Stimulated activated CD4-positive, alpha-beta T cell treated with anti-CD3 and anti-CD28 coated beads, Interleukin-2, amount 100 ng/mL, for 24 hours (primary cell): ENCODE measurements around the gene P3H4.
"Not testable (repeated sequence)": the region's sequence is repeated elsewhere in the genome, so short reads cannot be mapped to it uniquely, and the experiment has no call there.

Experiments used
- DNase-seq, 2 donors: peaks; one replicate each; pipeline ENCODE4 v3.0.0-alpha.2; 2020

The P3H4 gene

DNA sequence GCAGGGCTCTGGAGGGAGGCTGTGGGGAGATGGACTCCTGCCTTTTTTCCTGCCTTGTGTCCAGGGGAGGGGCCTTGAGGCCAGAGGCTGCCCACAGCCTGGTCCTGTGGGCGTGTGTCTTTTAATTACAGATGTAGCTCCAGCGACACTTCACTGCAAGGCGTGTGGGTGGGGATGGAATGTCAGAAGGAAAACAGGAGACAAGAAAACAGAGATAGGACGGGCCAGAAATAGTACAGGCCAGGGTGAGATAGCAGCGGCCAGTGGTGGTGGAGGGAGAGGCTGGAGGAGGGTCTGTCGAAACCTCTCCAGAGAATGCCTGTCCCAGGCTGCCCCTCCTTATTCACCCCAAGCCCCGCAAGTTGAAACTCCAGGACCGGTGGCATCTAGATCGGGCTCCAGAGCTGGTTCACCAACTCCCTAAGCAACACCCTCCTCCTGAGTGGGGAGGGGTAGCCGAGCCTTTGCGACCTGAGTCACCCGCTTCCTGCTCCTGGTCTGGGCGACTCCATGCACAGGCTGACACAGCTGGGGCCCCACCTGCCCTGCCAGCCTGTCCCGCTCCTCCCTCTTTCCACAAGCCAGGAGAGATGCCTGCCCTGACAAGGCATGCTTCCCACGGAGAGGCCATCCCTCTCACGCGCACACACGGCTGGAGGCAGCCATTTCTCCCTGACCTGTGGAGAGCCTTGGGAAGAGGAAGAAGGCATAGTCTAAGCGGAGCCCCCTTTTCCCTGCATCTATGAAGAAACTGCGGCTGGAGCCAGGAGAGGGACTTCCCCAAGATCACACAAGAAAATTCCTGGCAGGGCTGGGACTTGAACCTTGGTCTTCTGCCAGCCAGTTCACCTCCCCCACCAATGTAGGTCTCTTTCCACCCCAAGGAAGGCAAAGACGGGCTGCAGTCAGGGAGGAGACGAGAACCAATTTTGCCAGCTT is 18.6 kb downstream of the P3H4 start:
- no peak for DNase-seq

DNA sequence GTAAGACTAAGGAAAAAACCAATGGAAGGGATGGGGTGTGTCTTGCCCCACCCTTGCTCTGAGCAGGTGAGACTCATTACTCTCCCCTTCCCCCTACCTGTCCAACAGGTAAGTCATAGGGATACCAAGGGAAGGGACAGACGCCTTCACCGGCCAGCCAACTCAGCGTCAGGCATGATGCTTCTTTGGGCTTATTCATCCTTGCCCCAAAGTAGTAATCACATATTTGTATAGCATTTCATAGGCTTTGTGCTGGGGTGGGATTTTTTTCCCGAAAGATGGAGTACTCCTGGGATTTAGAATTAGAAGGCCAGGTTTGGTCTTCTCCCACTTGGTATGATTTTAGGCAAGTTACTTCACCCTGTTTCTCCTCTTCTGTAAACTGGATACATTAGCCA is 24.7 kb downstream of the P3H4 start:
- DNase-seq = no peak

DNA sequence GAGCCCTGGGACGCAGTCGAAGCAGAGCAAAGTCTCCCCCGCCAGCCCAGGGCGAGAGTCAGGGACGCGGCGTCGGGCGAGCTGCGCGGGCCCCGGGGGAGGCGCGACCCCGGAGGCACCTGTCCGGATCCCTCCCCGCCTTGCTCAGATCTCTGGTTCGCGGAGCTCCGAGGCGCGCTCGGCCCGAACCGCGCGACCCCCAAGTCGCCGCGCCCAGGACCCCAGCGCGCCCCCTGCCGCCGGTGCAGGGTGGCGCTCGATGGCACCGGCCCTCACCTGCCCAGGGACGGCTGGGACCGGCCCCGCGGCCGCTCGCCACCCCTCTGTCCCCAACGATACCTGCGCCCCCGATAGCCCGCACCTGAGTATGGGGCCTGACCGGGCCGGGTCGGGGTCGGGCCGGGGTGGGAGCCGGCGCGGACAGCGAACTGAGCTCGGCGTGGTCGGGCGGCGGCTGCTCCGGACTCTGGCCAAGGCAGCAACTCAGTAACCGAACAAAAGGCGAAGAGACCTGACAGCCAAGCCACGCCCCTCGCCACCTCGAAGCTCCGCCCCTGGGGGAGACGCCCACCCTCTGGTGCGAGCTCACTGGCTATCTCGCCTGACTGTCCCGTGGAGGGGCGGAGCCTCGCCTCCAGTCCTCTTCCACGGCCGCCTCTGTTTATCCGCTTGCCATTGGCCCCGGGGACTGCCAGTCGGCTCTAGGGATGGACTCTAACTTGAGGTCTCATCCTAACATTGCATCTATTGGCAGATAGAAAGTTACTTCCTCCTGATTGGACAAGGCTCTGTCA is 25.3 kb downstream of the P3H4 start, which contains the start of gene JUP:
Gene JUP, minus strand, starts transcription at position 485 of the 794 bp plus-strand sequence. CDS start 14,857 bp downstream, outside the sequence.
- DNase-seq = peak; percentile 87 to 93

- no peak for DNase-seq
Measured at GRCh38 chr17:41785859-41786226, 25.9 kb downstream of the P3H4 start.

GRCh38 chr17:41785091-41785858 is 26.5 kb downstream of the P3H4 start:
- DNase-seq = no peak

- no peak for DNase-seq
Measured at GRCh38 chr17:41784207-41784744, 27.5 kb downstream of the P3H4 start.

DNA sequence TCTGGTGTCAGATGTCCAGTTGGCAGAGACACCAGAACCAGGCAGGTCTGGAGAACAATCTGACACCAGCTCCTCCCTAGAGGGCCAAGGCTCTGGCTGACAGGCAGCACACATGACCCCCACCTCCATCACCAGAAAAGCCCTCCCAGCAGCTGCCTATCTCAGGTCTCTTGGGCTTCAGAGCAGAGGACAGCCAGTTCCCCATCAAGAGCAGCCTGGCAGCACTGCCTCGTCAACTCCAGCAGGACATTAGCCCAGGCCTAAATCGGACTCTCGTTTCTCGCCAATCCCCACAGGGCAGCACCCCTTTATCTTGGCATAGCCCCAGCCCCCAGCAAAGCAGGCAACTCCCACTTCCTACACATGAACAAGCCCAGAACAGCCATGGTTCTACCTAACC is 29.6 kb downstream of the P3H4 start:
- no peak for DNase-seq

- DNase-seq = no peak
Measured at GRCh38 chr17:41781404-41782110, 30.2 kb downstream of the P3H4 start.

DNA sequence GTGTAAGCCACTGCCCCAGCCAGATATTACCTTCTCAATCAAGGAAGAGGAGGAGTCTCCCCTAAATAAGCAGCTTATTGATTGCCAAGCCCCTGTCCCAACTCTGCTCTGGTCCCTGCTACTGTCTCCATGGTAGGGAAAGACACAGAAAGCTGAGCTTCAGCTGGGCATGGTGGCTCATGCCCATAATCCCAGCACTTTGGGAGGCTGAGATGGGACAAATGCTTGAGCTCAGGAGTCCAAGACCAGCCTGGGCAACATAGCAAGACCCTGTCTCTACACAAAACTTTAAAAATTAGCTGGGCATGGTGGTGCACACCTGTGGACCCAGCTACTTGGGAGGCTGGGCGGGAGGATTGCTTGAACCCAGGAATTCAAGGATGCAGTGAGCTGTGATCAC is 31.8 kb downstream of the P3H4 start:
- DNase-seq = no peak

- no peak for DNase-seq
Measured at GRCh38 chr17:41777574-41778188, 34.1 kb downstream of the P3H4 start.

DNA sequence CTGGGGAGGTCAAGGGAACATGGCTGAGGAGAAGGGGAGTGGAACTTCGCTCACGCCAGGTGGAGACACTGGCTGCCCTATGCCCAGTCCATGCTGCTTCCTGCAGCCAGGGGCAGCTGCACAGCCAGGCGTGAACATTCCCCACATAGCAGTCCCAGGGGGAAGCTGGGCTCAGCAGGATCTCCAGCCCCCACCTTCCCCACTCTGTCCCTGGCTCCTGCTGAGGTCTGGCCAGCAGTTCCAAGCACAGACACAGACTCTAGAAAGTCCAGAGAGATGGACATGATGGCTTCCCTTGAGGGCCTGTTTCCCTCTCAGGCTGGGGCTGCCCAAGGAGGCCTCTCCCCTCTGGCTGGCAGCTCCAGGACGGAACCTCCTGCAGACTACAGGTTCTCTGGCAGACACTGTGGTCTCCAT is 34.6 kb downstream of the P3H4 start:
- DNase-seq = no peak

GRCh38 chr17:41776262-41776900 is 35.4 kb downstream of the P3H4 start:
- DNase-seq = not testable (repeated sequence)

DNA sequence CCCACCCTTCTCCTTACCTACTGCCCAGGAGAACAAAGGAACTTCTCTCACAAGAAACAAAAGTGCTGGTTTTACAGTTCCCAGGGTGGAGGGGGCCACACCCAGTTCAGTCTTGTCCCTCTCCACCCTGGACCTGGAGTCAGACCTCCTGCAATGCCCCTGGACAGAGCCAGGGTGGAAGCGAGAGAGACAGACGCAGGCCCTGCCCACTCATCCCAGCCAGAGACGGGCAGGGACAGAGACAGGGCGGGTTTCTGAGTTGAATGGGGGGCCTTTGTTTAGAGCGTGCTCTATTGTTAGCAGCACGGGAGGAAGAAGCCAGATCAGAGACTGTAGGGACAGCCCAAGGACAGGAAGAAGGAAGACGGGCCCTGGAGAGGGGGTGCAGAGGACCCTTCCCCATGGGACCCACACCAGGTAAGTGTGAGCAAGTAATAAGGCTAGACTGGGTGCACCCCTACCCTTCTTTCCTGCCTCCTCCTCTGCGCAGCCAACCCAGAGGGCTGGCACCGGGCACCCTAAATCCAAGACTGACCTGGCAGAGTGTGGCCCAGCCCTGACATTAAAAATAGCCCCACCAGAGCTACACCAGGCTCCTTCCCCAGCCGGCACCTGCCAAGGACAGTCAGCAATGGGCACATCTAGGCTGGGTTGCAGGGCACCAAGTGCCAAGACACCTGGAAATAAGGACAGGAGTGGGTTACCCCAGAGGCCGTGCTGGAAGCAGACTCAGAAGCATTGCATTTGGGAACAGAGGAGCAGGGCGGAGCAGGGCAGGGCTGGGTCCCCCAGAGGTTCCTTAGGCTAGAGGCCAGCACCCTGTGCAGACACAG is 36.1 kb downstream of the P3H4 start:
- no peak for DNase-seq

DNA sequence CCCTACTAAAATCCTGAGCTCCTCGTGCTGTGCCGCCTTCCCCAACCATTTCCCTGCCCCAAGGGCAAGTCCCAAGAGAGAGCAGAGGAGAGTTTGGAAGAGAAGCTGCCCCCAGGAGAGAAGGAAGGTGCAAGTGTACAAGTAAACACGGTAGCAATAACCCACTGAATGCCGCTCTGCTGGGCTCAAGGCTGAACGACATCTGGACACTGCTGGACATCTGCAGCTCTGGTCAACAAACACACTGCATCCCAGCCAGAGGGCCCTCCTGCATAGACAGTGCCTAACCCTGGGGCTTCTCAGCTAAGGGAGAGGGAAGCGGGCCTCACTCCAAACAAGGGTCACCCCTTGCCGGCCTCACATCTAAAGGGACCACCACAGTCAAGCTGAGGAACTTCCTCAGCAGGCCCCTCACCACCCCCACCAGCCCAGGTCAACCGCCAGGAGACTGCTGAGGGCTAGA is 38.0 kb downstream of the P3H4 start:
- DNase-seq = no peak

DNA sequence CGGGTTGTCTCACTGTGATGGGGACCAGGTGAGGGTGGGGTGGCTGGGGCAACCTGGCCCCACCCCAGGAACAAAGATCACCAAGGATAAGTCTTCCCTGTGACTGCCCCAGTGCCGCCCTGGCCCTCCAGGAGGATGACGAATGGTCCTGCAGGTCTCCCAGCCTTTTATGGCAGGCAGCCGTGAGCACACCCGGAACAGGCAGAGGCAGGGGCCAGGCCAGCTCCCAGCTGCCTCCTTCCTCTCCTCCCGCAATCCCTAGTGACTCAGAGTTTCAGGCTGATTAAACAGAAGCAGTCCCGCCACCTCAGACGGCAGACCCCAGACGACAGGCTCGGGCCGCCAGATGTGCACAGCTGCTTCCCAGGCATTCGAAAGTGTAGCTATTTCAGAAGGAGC is 38.6 kb downstream of the P3H4 start:
- DNase-seq = no peak

- no peak for DNase-seq
Measured at GRCh38 chr17:41772586-41773189, 39.1 kb downstream of the P3H4 start.

DNA sequence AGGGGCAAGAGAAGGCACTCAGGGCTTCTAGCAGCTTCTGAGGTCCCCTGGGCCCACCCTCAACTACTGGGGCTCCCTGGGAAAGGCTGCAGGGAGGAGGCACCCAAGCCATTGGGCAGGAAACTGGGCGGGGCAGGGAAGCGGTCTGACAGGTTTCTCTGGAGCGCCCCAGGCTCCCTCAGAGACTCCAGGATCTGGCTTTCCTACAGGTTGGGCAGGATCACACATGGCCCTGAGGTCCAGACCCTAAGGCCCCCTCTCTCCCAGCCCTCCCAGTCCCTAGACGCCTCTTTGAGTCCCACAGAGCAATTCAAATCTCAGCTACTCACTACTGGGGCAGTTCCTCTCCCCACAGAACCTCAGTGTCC is 39.5 kb downstream of the P3H4 start:
- DNase-seq = no peak

- DNase-seq = no peak
Measured at GRCh38 chr17:41771389-41772206, 40.2 kb downstream of the P3H4 start.

GRCh38 chr17:41769985-41770384 is 41.8 kb downstream of the P3H4 start:
- no peak for DNase-seq
